Germinal center (tissue), 1 donor: ENCODE data around the gene PSMA6.
"Not testable (repeated sequence)": the region's sequence is repeated elsewhere in the genome, so short reads cannot be mapped to it uniquely, and the experiment has no call there.

Experiments used
- DNase-seq: peaks from one replicate; pipeline ENCODE4 v3.0.0; 2012; ENCODE audit warnings: mixed read lengths, low spot score

Gene PSMA6

DNA sequence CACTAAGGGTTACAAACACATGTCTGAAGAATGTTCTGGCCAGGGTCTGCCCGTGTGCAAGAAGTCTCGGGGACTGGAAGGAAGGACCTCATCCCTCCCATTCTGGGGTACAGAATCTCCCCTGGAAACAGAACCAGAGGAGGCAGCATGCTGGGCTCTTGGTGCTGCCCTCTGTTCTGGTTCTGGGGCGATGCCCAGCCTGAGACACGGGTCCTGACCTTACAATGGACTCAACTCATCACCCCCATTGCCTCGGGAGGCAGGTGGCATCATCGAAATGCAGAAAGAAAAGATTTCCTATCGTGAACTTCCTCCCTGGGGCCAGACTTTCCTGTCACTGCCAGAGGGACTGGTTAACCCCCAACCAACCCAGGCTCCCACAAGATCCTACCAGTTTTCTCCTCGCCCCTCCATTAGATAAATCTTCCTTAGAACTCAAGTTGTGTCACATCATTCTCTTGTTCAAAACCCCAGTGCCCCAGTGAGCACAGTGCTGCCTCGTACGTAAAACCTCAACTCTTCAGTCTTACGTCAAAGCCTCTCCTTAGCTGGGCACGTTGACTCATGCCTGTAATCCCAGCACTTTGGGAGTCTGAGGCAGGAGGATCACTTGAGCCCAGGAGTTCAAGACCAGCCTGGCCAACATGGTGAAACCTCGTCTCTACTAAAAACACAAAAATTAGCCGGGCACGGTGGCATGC lies 52.1 kb downstream of the PSMA6 start:
- DNase-seq, result no peak

DNA sequence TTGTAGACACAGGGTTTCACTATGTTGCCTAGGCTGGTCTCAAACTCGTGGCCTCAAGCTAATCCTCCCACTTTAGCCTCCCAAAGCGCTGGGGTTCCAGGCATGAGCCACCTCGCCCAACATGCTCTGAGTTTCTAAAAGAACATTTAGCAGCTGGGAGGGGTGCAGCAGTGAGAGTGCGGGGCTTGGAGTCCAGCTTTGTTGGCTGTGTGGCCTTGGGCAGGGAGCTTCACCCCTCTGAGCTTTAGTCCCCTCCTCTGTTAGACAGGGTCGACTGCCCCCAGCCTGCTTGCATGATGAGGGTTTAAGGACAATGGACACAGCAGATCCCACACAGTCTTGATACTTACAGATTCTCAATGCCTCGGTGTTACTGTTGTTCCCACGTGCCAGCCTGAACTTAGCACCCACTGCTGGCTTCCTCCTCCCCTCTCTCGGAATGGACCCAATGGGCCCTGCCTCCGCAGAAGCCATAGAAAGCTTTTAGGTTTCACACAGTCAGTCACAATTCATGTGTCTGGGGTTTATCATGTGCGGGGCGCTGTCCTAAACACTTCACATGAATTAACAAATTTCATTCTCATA lies 54.6 kb downstream of the PSMA6 start:
- DNase-seq, result no peak

DNA sequence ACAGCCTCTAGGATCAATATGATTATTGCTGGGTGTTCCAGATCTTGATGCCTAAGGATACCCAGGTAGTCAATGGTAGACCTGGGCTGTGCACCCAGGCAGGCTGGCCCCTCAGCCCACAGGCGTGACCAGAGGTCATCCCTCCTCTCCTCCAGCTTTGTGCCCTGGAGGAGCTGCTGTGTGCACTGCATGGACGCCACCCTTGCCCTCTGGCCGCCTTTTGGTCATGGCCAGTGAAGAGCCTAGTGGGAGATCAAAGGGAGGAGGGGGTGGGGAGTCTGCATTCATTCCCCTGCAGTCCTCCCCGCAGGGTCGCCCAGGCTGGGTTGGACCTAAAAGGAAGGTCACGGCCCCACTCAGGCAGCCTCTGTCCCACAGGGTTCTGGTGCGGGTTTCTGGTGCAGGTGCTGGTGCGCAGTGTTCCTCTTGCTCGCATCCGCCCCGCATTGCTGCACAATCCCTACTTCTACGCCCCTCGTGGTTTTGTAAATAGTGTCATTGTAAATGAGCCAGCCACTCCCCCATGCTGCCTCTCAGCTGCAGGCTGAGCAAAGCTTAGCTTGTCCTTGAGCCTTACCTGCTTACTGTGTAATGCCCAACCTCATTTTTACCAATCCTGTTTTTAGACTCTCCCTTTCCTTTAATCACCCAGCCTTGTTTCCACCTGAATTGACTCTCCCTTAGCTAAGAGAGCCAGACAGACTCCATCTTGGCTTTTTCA lies 55.3 kb downstream of the PSMA6 start:
- DNase-seq, result no peak

DNA sequence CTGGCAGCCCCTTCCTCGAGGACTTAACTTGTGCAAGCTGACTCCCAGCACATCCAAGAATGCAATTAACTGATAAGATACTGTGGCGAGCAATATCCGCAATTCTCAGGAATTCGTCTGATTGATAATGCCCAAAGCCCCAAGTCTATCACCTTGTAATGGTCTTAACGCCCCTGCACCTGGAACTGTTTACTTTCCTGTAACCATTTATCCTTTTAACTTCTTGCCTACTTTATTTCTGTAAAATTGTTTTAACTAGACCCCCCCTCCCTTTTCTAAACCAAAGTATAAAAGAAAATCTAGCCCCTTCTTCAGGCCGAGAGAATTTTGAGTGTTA lies 55.8 kb downstream of the PSMA6 start:
- DNase-seq, result not testable (repeated sequence)

DNA sequence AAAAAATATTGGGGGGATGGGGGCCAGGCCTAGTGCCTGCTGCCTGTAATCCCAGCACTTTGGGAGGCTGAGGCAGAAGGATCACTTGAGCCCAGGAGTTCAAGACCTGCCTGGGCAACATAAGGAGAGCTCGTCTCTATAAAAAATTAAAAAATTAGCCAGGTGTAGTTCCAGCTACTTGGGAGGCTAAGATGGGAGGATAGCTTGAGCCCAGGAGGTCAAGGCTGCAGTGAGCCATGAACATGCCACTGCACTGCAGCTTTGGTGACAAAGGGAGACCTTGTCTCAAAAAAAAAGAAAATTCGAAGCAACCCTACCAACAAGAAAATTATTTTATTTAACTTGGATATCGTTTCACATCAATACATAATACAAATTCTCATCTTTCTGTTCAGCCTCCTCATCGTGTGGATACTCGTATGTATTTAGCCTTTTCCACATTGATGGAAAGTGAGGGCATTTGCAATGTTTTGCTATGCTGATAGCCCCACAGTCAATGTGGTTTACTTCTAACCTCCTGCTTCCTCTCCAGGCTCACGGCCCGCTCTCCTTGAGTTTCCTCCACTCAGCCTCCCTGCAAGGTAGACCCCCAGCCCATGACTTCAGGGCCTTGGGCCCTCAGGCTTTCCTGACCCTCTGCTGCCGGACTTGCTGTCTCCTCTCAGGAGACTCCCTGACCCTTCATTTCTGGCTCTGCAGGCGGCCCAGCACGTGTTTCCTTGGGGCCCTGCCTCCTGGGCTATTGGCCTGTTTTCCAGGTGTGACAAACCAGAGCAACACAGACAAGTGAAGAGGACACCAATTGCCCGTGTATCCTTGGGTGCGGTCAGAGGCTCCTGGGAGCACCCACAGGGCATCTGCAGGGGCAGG lies 57.5 kb downstream of the PSMA6 start:
- no peak for DNase-seq

DNA sequence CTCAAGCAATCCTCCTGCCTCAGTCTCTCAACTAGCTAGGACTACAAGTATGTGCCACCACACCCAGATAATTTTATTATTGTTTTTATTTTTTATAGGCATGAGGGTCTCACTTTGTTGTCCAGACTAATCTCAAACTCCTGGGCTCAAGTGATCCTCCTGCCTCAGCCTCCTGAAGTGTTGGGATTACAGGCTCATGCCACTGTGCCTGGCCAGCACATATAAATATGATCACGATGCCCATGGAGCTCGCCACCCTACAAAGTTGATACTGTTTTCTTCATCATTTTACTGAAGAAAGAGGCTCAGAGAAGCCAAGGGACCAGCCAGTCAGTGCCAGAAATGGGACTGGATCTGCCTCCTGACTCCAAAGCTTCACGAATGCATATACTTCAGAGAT lies 59.3 kb downstream of the PSMA6 start:
- no peak for DNase-seq

DNA sequence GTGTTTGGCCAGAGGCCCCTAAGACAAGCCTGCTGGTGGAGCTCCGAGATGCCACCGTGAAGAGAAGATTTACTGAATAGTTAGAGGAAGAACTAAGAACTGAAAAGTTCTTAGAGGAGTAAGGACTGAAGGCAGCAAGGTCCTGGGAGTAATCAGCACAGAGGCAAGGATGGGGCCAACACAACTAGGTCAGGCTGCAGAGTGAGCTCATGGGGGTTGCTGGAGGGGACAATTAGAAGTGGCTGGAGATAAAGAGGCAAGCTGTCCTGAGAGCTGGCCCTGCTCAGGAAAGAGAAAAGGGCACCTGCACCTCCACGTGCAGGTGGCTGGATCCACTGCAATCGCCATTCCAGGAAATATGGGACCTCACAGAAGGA lies 59.7 kb downstream of the PSMA6 start:
- DNase-seq, result no peak

DNA sequence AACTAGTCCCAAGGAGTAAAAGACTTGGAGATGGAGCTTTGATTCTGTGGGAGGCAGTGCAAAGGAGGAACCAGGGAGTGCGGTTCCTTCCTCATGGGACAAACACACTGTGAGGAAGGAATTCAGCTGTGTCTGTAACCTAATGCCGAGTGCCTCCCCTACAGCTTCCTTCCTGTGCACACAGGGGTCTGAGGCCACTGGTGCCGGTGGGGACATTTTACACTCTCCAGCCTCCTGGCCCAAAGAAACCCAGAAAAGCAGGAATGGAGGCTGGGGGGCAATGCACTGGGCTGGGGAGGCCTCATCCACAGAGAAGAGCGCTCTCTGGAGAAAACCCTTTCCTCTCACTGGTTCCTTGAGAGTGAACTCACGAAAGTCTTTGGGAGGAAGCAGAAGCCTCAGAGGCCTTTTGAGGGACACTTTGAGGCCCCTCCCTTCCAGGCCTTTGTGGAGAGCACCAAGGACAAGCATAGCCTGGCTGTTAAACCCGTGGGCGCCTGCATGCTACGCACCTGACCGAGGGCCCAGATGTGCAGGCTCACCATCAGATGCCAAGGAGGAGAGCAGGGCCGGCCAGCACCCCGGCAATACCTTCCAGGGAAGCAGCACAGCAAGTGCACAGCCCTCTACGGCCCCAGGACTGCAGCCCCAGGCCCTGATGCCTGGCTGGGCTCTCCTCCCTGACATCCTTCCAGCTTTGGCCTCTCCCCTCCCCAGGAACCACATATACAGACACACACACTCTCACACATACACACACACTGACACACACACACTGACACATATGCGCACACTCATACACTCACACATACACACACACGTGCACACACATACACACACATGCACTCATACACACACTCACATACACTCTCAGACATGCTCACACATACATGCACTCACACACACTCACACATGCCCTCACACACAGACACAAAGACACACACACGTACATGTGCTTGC lies 60.4 kb downstream of the PSMA6 start:
- no peak for DNase-seq

DNA sequence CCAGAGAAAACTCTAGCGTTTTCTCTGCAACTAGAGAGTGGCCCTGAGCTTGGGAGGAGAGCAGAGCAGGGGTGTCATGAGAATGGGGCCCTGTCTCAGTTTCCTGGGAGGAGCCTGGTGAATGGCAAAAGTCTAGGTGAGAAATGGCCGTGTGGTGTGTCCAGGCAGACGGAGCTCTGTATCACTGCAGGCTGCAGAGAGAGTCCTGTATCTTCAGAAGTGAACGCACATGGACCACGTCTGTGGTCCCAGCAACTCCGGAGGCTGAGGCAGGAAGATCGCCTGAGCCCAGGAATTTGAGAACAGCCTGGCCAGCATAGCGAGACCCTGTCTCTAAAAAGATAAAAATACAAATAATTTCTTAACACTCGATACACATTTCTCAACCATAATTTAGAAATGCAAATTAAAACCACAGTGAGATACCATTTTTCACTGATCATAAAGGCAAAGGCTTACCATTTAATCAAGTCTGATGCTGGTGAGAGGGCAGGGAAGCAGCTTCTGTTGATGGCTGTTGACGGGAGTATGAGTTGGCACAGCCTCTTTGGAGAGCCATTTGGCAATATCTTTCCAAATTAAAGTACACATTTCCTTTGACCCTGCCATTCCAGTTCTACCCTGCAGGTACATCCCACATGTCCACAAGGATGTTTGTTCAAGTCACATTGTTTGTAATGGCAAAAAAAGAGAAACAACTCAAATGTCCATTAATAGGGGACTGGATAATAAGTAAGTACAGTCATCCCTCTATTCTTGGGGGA lies 61.4 kb downstream of the PSMA6 start:
- no peak for DNase-seq

DNA sequence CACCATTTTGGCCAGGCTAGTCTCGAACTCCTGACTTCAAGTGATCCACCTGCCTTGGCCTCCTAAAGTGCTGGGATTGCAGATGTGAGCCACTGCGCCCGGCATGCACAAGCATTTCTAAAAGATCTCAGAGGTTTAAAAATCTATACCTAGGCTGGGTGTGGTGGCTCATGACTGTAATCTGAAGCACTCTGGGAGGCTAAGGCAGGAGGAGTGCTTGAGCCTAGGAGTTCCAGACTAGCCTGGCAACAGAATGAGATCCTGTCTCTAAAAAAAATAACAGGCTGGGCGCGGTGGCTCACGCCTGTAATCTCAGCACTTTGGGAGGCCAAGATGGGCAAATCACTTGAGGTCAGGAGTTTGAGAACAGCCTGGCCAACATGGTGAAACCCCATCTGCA lies 63.1 kb downstream of the PSMA6 start:
- not testable (repeated sequence) for DNase-seq

DNA sequence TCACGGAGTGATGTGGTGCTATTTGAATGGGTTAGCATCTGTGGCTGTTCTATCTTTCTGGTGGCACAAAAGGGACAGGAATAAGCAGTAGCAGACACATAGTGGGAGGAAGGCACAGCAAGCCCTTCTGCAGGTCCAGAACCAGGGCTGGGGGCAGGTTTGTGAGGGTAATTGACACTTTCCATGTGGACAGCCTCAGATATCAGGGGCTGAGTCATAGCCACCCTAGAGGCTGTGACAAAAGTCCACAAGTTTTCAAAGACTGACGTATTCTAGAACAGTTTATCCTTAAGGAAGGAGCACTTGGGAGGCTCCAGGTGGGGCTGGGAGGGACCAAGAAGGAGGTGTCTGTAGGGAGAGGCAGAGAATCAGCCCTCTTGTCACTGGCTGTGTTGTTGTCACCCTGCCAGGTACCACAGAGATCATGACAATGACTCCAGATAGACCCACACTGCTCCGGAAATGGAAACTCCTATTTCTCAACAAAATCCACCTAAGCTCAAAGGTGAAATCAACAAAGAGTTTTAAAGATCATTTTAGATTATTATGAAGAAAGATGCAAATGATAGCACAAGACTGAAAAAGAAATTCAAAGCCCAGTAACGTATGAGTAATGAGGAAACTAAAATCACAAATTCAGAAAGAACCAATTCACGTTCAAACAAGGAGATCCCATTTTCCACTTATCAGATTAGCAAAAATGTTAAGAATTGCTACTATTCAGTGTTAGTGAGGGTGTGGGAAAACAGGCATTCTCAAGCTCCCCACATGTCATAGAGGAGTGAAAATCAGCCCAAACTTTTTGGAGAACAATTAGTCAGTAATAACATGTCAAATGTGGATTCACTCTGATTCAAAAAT lies 64.0 kb downstream of the PSMA6 start:
- no peak for DNase-seq

DNA sequence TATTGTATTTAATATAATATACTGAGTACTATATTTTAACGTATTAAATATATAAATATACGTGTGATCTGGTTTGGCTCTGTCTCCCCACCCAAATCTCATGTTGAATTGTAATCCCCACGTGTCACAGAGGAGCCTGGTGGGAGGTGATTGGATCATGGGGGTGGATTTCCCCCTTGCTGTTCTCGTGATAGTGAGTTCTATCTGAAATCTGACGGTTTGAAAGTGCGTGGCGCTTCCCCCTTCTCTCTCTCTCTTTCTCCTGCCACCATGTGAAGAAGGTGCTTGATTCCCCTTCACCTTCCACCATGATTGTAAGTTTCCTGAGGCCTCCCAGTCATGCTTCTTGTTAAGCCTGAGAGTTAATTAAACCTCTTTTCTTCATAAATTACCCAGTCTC lies 67.5 kb downstream of the PSMA6 start:
- not testable (repeated sequence) for DNase-seq

DNA sequence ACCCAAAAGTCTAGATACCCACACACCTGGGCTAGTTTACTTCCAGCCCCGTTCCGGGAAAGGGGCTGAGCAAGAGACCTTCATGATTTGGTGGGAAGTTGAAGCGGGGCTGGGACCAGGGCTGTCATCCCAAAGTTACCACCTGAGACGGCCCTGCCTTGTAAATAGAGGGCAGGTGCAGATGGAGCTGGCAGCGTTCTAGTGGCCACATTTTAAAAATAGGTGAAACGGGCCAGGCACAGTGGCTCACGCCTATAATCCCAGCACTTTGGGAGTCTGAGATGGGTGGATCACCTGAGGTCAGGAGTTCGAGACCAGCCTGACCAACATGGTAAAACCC lies 68.9 kb downstream of the PSMA6 start:
- no peak for DNase-seq

DNA sequence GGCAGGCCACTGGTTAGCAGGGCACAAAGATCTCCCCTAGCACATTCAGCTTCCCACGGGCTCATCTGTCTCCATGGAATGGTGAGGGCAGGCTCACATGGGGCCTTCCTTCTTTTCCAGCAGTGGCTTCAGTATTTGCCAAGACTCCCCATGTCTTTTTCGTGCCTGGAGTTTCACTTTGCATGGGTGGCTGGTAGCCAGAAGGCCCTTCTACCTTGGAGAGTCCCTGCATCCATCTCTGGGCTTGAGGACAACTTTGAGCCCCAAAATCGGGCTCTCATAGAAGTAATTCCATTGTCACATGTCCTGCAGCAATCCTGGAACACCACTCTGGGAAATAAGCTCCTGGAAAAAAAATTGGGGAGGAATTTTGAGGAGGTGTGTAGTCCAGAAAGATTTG lies 70.3 kb downstream of the PSMA6 start:
- DNase-seq, result no peak

DNA sequence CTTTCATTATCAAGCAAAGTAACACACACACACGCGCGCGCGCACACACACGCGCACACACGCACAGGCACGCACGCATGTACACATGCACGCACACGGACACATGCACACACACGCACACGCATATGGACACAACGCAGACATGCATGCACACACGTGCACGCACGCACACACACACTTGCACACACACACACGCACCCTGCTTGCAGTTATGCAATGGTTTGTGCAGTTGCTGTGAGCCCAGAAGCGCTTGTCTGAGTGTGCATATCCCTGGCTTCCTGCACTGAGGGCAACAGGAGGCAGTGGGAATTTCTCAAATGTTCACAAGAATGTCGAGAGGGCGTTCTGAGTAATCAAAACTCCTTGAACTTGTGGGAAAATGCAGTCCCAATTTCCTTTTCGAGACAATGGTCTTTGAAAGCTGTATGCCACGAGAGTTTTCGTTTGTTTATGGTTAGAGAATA lies 70.8 kb downstream of the PSMA6 start:
- DNase-seq, result no peak

DNA sequence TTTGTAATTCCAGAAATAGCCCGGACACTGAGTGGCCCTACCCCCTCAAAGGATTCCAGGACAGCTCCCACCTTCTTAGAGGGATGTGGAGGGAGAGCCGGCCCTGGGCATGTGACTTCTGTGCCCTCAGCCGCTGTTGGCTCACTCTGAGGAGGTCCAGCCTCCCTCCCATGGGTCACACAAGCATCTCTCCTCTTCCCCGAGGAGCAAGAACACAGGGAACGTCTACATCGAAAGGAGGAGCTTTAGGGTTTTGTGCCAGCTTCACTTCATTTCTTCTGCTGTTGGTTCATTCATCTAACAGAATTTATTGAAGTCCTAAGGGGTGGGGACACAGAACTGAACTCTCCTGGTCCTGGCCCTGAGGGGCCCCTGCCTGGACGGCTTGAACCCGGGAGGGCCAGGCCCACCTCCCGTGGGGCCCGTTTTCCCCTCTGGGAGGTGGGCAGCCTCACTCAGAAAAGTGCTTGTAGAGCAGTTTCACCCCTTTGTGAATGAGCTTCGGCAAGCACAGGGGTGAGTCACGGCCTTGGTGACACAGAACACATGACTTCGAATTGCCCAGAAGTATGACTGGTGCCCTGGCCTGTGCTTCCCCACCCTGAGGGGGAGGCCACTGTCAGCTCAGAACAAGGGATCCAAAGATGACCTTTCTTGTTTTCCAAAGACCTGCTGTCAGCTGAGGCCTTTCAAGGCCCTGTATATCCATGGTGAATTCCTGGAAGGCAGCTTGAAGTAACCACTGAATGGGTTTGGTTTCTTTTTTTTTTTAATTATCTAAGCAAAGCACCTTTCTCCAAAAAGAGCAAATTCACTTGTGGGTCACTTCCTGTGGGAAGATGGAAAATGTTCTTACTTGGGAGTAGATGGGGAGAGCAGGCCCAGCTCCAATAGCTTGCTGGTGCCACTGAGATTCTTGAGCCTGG lies 73.2 kb downstream of the PSMA6 start:
- no peak for DNase-seq

DNA sequence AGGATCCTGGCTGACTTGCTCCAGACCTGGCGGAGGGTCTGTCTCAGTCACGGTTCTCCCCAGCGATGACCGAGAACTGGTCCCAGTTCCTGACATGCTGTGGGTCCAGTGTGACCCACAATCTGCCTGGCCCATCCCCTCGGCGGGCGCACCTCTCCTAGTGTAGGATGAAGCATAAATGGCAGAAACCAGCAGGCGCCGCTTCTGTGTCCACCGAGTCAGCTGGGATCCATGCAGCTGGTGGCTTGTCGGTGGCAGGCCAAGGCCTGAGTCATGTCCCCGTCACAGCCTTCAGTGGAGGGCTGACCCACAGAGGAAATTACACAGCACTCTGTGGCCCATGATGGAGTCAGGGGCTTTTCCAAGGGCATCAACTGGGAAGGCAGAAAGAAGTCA lies 73.9 kb downstream of the PSMA6 start:
- no peak for DNase-seq

DNA sequence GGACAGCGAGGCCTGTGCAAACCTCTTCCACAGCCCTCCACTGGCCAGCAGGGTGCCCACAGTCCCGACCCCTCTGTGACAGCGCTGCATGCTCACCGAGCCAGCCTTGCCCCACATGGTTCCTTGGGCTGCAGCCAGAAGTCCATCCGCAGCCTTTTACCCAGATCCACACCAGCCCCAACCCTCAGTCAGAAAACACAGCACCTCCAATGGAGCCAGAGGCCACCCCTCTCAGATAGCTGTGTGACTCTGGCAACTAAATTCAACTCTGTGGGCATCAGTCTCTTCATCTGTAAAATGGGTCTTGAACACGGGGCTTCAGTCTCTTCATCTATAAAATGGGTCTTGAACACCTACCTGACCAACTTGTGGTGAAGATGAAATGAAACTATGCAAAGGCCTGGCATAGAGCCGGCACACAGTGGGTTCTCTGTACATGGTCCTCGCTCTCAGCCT lies 74.4 kb downstream of the PSMA6 start:
- DNase-seq, result no peak

DNA sequence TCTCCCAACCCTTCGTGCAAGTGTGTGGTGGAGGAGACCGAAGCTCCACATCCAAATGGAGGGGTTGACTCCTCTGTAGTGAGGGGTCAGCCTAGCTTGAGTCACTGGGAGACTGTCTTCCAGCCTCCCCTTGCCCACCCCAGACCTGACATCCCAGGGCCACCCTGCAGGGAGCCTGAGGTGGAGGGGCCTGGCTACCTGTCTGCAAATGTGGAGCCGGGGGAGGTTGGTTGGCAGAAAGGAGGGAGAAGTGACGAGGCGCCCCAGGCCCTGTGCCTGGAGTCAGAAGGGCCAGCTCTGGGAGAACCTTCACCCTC lies 74.8 kb downstream of the PSMA6 start:
- no peak for DNase-seq
